Natural killer cell (primary cell): ENCODE data around the gene WDR35. TPM values are rescaled to one million over a fixed set of nuclear protein-coding genes. Genes with fewer than 3 reads are reported as not detected.

ENCODE experiments used
- ATAC-seq, 3 donors: fragments of 150-1000 bp in 2 of 3; fragments of 200-7000 bp in 1 of 3; cut with Tn5 transposase; 1 replicate in 1 of 3; 2 replicates in 2 of 3; pipeline ENCODE4 v1.10.0; 2021; ENCODE audit warnings: mild to moderate bottlenecking in 2 of 3, moderate library complexity in 2 of 3
- DNase-seq, 2 donors: peaks; one replicate each; pipeline versions ENCODE4 v3.0.0 to v3.0.0-alpha.2; 2013 to 2021; ENCODE audit warnings: mixed read lengths in 1 of 2
- H3K27ac ChIP-seq: one replicate; pipeline ENCODE4 v1.5.1; 2013; ENCODE audit warnings: mild to moderate bottlenecking, low read length
- H3K27me3 ChIP-seq: one replicate; pipeline ENCODE4 v1.6.1; 2013; ENCODE audit warnings: low read length; ENCODE audit not compliant: control insufficient read depth, insufficient read depth
- H3K36me3 ChIP-seq: one replicate; pipeline ENCODE4 v1.6.1; 2013; ENCODE audit warnings: low read length; ENCODE audit not compliant: control insufficient read depth, insufficient read depth
- H3K4me1 ChIP-seq: one replicate; pipeline ENCODE4 v1.6.1; 2013; ENCODE audit warnings: low read length; ENCODE audit not compliant: control insufficient read depth, insufficient read depth
- H3K4me3 ChIP-seq: one replicate; pipeline ENCODE4 v1.5.1; 2013; ENCODE audit warnings: low read length
- H3K9me3 ChIP-seq: one replicate; pipeline ENCODE4 v1.6.1; 2013; ENCODE audit warnings: low read length; ENCODE audit not compliant: control insufficient read depth, insufficient read depth
- H3K27ac Mint-ChIP-seq, 2 donors: one replicate each; pipeline ENCODE4 v1.8.0; 2022; ENCODE audit warnings: mild to moderate bottlenecking in 2 of 2, mixed read lengths in 2 of 2, moderate library complexity in 1 of 2
- H3K27me3 Mint-ChIP-seq, 2 donors: one replicate each; pipeline ENCODE4 v1.8.0; 2022; ENCODE audit warnings: low read depth in 2 of 2, mixed read lengths in 2 of 2
- H3K36me3 Mint-ChIP-seq: one replicate; pipeline ENCODE4 v1.8.0; 2022; ENCODE audit warnings: mixed read lengths
- H3K4me1 Mint-ChIP-seq, 2 donors: one replicate each; pipeline ENCODE4 v1.8.0; 2022; ENCODE audit warnings: mixed read lengths in 2 of 2
- H3K4me3 Mint-ChIP-seq: one replicate; pipeline ENCODE4 v1.8.0; 2022; ENCODE audit warnings: mild to moderate bottlenecking, moderate library complexity, mixed read lengths
- H3K9me3 Mint-ChIP-seq, 2 donors: one replicate each; pipeline ENCODE4 v1.8.0; 2022; ENCODE audit warnings: mixed read lengths in 2 of 2
- CTCF ChIP-seq: fragments of 200-600 bp; IDR thresholded peaks from one replicate; pipeline ENCODE4 v1.8.0; 2022; ENCODE audit warnings: antibody characterized with exemption
- WGBS: methylation state at CpG from one replicate; pipeline ENCODE4 v1.1.7; 2013; ENCODE audit warnings: missing lambda C conversion rate; ENCODE audit not compliant: insufficient coverage; 5-methylcytosine and 5-hydroxymethylcytosine counted together
- intact Hi-C: fragments of 100-400 bp; cut with micrococcal nuclease; formaldehyde crosslinking; loops from one replicate; pipeline ENCODE4 v1.14.2; 2022
- total RNA-seq, 4 donors: library from RNA; stranded (reverse); fragments of 120-200 nt in 1 of 4; gene quantifications; one replicate each; pipeline versions ENCODE4 v1.2.3 to v1.2.4, GENCODE V29; 2013 to 2022

Gene WDR35
- total RNA-seq, 3 donors from 2014 or later (not counting 1 experiment from before 2014, with no cell fraction given), result 5.8 to 8.3 (median 7.7) TPM

GRCh38 chr2:19982268-19982667, 7.6 kb downstream of the WDR35 start:
- Mint-ChIP-seq H3K27me3 (no peaks in the 10 kb centered on the region), H3K4me1 (peaks cover 0 to 5% of the 10 kb centered on the region in 2 donors), H3K9me3 (no peaks in the 10 kb centered on the region), H3K4me3 (no peak overlapping the region), H3K27ac (no peak overlapping the region), H3K36me3 (peaks cover 18% of the 10 kb centered on the region)
- ATAC-seq, result no peak
- H3K4me1 ChIP-seq, result no peaks in the 10 kb centered on the region
- no peak overlapping the region for H3K27ac ChIP-seq
- H3K36me3 ChIP-seq, result peaks cover 16% of the 10 kb centered on the region
- intact Hi-C loops, result no loop called here
- DNase-seq, result no peak
- no peak for TF ChIP-seq CTCF
- no CpG with 5 or more reads among the region's 1 CpG for WGBS
- H3K4me3 ChIP-seq, result no peak overlapping the region
- H3K27me3 ChIP-seq, result no peaks in the 10 kb centered on the region
- H3K9me3 ChIP-seq, result no peaks in the 10 kb centered on the region

- Histone ChIP-seq H3K36me3 (peaks cover 23% of the 10 kb centered on the region), H3K4me1 (no peaks in the 10 kb centered on the region), H3K9me3 (no peaks in the 10 kb centered on the region), H3K27ac (no peak overlapping the region), H3K27me3 (no peaks in the 10 kb centered on the region), H3K4me3 (no peak overlapping the region)
- TF ChIP-seq CTCF, result no peak
- Mint-ChIP-seq H3K27ac (no peak overlapping the region), H3K4me3 (no peak overlapping the region), H3K4me1 (peaks cover 0 to 5% of the 10 kb centered on the region in 2 donors), H3K36me3 (peaks cover 18% of the 10 kb centered on the region), H3K9me3 (no peaks in the 10 kb centered on the region), H3K27me3 (no peaks in the 10 kb centered on the region)
- DNase-seq (no peak), ATAC-seq (no peak)
- WGBS, result no CpG with 5 or more reads among the region's 1 CpG
- intact Hi-C loops, result no loop called here
These were observed 10.0 kb downstream of the WDR35 start for GRCh38 chr2:19979932-19980331.

- H3K4me1 Mint-ChIP-seq, result peaks cover 12 to 13% of the 10 kb centered on the region in 2 donors
- no peaks in the 10 kb centered on the region for H3K27me3 ChIP-seq
- no peak overlapping the region for H3K4me3 ChIP-seq
- TF ChIP-seq CTCF, result no peak
- no peaks in the 10 kb centered on the region for H3K27me3 Mint-ChIP-seq
- no peaks in the 10 kb centered on the region for H3K4me1 ChIP-seq
- H3K9me3 Mint-ChIP-seq, result no peaks in the 10 kb centered on the region
- H3K27ac ChIP-seq, result no peak overlapping the region
- ATAC-seq (no peak), DNase-seq (no peak)
- H3K27ac Mint-ChIP-seq, result no peak overlapping the region
- 98% methylated on average over 8 of the region's 8 CpGs for WGBS
- peaks cover 1% of the 10 kb centered on the region for H3K36me3 Mint-ChIP-seq
- peaks cover 20% of the 10 kb centered on the region for H3K36me3 ChIP-seq
- H3K4me3 Mint-ChIP-seq, result no peak overlapping the region
- H3K9me3 ChIP-seq, result no peaks in the 10 kb centered on the region
- intact Hi-C loops, result no loop called here
These were observed 16.4 kb downstream of the WDR35 start for GRCh38 chr2:19973466-19973865.

GRCh38 chr2:19971691-19972090, 18.2 kb downstream of the WDR35 start:
- peaks cover 12 to 13% of the 10 kb centered on the region in 2 donors for H3K4me1 Mint-ChIP-seq

More at GRCh38 chr2:19971691-19972090, 18.2 kb downstream of the WDR35 start:
- intact Hi-C loops, result no loop called here
- 12% methylated on average over 3 of the region's 3 CpGs for WGBS
- no peaks in the 10 kb centered on the region for H3K27me3 Mint-ChIP-seq
- no peaks in the 10 kb centered on the region for H3K4me1 ChIP-seq
- H3K27ac Mint-ChIP-seq, result peak overlapping the region; percentile 77 to 92
- no peak overlapping the region for H3K4me3 ChIP-seq
- H3K27ac ChIP-seq, result peak overlapping the region; percentile 6
- H3K9me3 ChIP-seq, result no peaks in the 10 kb centered on the region
- no peaks in the 10 kb centered on the region for H3K36me3 Mint-ChIP-seq
- no peak for TF ChIP-seq CTCF
- H3K4me3 Mint-ChIP-seq, result peak overlapping the region; percentile 29
- DNase-seq, result peak in 1 of 2 donors; percentile 53
- peak; percentile 91 for ATAC-seq
- no peaks in the 10 kb centered on the region for H3K9me3 Mint-ChIP-seq
- H3K36me3 ChIP-seq, result peaks cover 9% of the 10 kb centered on the region
- H3K27me3 ChIP-seq, result no peaks in the 10 kb centered on the region
